Panc1 (cell line): ENCODE measurements around the gene STX18. TPM values are rescaled to one million over a fixed set of nuclear protein-coding genes. Genes with fewer than 3 reads are reported as not detected.

Experiments used
- ATAC-seq: fragments of 200-7000 bp; cut with Tn5 transposase; 2 replicates; pipeline ENCODE4 v1.9.1; 2020; ENCODE audit warnings: mild to moderate bottlenecking, moderate library complexity
- BruUV-seq: library from RNA; stranded (reverse); fragments of 400-500 nt; replicated peaks from 2 replicates; lab custom pipeline; 2021; lab: Mats Ljungman, UMichigan
- CTCF ChIA-PET: fragments of 300-600 bp; sonication (Branson Sonifier 250); formaldehyde crosslinking; loops from one replicate; lab custom pipeline; 2022; ENCODE audit warnings: antibody characterized with exemption; lab: Charles Lee
- POLR2A ChIA-PET: fragments of 300-600 bp; sonication (Branson Sonifier 250); formaldehyde crosslinking; loops from one replicate; lab custom pipeline; 2022; ENCODE audit warnings: antibody characterized with exemption; lab: Charles Lee
- DNase-seq: peaks from one replicate; pipeline ENCODE4 v3.0.0-alpha.2; 2010; ENCODE audit warnings: low read depth, low spot score
- H3K27ac ChIP-seq: 2 replicates; pipeline ENCODE4 v1.5.1; 2011; ENCODE audit warnings: mild to moderate bottlenecking, low read length, inconsistent platforms
- H3K27me3 ChIP-seq: fragments of 200-500 bp; sonication (Bioruptor generic); 2 replicates; pipeline ENCODE4 v1.6.0; 2014; ENCODE audit warnings: low read length, inconsistent platforms; ENCODE audit not compliant: control insufficient read depth, insufficient read depth
- H3K36me3 ChIP-seq: fragments of 200-500 bp; sonication (Bioruptor generic); 2 replicates; pipeline ENCODE4 v1.5.1; 2014; ENCODE audit warnings: inconsistent platforms, mild to moderate bottlenecking, low read length, moderate library complexity; ENCODE audit not compliant: control insufficient read depth, insufficient read depth
- H3K4me1 ChIP-seq: 2 replicates; pipeline ENCODE4 v1.5.1; 2011; ENCODE audit warnings: inconsistent platforms, mild to moderate bottlenecking, low read length, moderate library complexity; ENCODE audit not compliant: control insufficient read depth, insufficient read depth
- H3K4me3 ChIP-seq, 2 experiments: 2 replicates each; pipeline ENCODE4 v1.5.1; 2011 to 2012; ENCODE audit warnings: low read depth in 2 of 2, low read length in 2 of 2, mild to moderate bottlenecking in 2 of 2, inconsistent platforms in 1 of 2, moderate library complexity in 1 of 2
- H3K9me3 ChIP-seq: fragments of 200-500 bp; sonication (Bioruptor generic); 2 replicates; pipeline ENCODE4 v1.5.1; 2014; ENCODE audit warnings: low read depth, mild to moderate bottlenecking, inconsistent platforms, low read length, moderate library complexity; ENCODE audit not compliant: control insufficient read depth, insufficient read depth
- POLR2AphosphoS5 ChIP-seq: IDR thresholded peaks from 2 replicates; pipeline ENCODE4 v1.6.1; 2012; ENCODE audit warnings: mild to moderate bottlenecking, low read depth, low read length, moderate library complexity
- SIN3A ChIP-seq: IDR thresholded peaks from 2 replicates; pipeline ENCODE4 v1.6.1; 2012; ENCODE audit warnings: low read depth, mild to moderate bottlenecking, low read length, moderate library complexity, borderline replicate concordance; ENCODE audit not compliant: insufficient read depth
- TCF7L2 ChIP-seq: IDR thresholded peaks from 2 replicates; pipeline ENCODE4 v1.6.1; 2011; ENCODE audit warnings: mild to moderate bottlenecking, low read depth, low read length, inconsistent platforms
- in situ Hi-C: cut with HindIII; loops from 2 replicates; pipeline ENCODE4 v1.10.0; 2016; ENCODE audit warnings: low sequenced_read_pairs, low pct_unique_long_range_greater_than_20kb
- intact Hi-C: fragments of 100-400 bp; cut with micrococcal nuclease; formaldehyde crosslinking; loops from one replicate; pipeline ENCODE4 v1.10.0; 2022; ENCODE audit not compliant: unreplicated experiment
- total RNA-seq: library from RNA; stranded (reverse); gene quantifications from one replicate; pipeline ENCODE4 v1.2.1, GENCODE V29; 2021; ENCODE audit not compliant: unreplicated experiment
- TF ChIP-seq, protein P1 (sequence below), 2 experiments: IDR thresholded peaks; 2 replicates each; pipeline ENCODE4 v1.6.1; 2011 to 2012; ENCODE audit warnings: low read depth in 2 of 2, control low read depth in 1 of 2, low read length in 1 of 2, mild to moderate bottlenecking in 1 of 2, moderate library complexity in 1 of 2; ENCODE audit not compliant: insufficient read depth in 1 of 2
- TF ChIP-seq, protein P2 (sequence below): fragments of 450-650 bp; IDR thresholded peaks from 2 replicates; pipeline ENCODE4 v1.5.1; 2017; ENCODE audit warnings: mild to moderate bottlenecking

STX18 gene
- total RNA-seq, 1 experiment from 2014 or later: 15.0 TPM

DNA sequence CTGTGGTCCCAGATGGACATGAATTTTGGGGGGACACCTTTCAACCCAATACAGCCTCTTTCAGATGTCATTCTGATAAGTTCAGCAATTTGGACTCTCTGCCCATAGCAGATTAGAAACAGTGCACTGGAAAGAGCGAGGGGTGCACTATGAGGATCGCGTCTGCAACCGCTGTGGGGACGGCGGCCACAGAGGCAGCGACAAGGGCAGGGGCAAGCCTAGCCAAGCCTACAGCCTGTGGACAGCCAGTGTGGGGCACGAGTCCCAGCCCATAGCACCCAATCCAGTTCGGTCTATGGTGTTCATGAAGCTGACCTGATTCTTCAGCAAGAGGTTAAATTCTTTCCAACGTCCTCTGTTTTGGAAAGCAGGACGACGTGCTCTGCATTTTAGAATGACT is 164.7 kb downstream of the STX18 start:
- intact Hi-C loops (no loop called here), in situ Hi-C loops (no loop called here)
- H3K36me3 ChIP-seq: no peaks in the 10 kb centered on the region
- ChIA-PET CTCF (no interaction called here), POLR2A (no interaction called here)
- H3K27me3 ChIP-seq: peaks cover 5% of the 10 kb centered on the region; the same call in 1 of the 2 replicates
- DNase-seq: no peak
- no peak overlapping the region for H3K4me3 ChIP-seq
- BruUV-seq: no TSS peak
- TF ChIP-seq, protein P1, sequence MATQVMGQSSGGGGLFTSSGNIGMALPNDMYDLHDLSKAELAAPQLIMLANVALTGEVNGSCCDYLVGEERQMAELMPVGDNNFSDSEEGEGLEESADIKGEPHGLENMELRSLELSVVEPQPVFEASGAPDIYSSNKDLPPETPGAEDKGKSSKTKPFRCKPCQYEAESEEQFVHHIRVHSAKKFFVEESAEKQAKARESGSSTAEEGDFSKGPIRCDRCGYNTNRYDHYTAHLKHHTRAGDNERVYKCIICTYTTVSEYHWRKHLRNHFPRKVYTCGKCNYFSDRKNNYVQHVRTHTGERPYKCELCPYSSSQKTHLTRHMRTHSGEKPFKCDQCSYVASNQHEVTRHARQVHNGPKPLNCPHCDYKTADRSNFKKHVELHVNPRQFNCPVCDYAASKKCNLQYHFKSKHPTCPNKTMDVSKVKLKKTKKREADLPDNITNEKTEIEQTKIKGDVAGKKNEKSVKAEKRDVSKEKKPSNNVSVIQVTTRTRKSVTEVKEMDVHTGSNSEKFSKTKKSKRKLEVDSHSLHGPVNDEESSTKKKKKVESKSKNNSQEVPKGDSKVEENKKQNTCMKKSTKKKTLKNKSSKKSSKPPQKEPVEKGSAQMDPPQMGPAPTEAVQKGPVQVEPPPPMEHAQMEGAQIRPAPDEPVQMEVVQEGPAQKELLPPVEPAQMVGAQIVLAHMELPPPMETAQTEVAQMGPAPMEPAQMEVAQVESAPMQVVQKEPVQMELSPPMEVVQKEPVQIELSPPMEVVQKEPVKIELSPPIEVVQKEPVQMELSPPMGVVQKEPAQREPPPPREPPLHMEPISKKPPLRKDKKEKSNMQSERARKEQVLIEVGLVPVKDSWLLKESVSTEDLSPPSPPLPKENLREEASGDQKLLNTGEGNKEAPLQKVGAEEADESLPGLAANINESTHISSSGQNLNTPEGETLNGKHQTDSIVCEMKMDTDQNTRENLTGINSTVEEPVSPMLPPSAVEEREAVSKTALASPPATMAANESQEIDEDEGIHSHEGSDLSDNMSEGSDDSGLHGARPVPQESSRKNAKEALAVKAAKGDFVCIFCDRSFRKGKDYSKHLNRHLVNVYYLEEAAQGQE (IDR thresholded peaks at IDR 0.05; ENCODE audit: insufficient read depth in 1 of 2, low read depth in 2 of 2, low read length in 1 of 2): no peak
- no peaks in the 10 kb centered on the region for H3K4me1 ChIP-seq
- no peak for ATAC-seq
- H3K9me3 ChIP-seq: no peaks in the 10 kb centered on the region
- H3K27ac ChIP-seq: no peak overlapping the region

DNA sequence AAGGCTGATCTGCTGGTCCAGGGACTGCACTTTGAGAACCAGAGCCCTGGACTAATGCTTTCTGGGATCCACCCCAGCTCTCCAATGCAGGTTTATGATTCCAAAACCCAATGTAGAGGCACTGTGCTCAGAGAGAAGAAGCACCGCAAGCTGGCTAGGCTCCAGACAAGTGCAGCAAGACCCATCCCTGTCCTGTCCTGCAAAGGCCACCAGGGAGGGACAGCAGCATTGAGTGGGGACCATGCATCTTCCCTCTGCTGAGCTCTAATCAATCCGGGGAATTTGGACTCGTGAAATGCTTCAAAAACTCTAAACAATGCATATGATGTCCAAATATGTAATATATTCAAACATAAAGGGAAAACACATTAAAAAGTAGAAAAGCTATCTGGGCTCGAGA is 165.8 kb downstream of the STX18 start:
- peaks cover 5% of the 10 kb centered on the region; the same call in 1 of the 2 replicates for H3K27me3 ChIP-seq
- CTCF ChIA-PET: interaction anchor here (0.7 kb wide), 1 partner anchor 32 kb away, joined by 20 read pairs; no protein-coding TSS in a partner anchor

DNA sequence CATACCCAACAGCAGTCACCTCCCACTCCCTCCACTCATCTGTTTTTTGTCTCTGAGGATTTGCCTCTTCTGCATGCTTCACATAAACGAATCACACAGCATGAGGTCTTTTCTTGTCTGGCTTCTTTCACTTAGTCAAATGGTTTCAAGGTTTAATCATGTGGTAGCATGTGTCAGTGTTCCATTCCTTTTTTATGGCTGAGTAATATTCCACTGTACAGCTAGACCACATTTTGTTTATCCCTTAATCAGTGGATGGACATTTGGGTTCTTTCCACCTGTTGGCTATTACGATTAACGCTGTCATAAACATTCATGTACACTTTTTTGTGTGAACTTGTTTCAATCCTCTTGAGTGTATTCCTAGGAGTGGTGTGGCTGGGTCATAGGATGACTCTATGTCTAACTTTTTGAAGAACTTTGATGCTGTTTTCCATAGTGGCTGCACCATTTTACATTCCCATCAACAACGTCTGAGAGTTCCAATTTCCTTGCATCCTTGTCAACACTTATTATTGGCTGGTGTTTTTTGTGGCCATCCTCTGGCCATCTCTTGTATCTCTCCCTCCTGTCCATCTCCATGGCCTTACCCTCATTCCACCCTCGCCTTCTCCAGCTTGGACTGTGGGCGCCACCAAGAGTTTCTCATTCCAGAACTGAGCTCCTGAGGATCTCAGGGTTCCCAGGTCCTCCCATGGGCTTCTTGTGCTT is 167.3 kb downstream of the STX18 start:
- H3K27me3 ChIP-seq: peaks cover 5% of the 10 kb centered on the region; the same call in 1 of the 2 replicates
- CTCF ChIA-PET: no interaction called here
- ATAC-seq (no peak), DNase-seq (no peak)
- H3K4me1 ChIP-seq: no peaks in the 10 kb centered on the region
- H3K27ac ChIP-seq: no peak overlapping the region
- no peak overlapping the region for H3K4me3 ChIP-seq
- TF ChIP-seq, protein P2, sequence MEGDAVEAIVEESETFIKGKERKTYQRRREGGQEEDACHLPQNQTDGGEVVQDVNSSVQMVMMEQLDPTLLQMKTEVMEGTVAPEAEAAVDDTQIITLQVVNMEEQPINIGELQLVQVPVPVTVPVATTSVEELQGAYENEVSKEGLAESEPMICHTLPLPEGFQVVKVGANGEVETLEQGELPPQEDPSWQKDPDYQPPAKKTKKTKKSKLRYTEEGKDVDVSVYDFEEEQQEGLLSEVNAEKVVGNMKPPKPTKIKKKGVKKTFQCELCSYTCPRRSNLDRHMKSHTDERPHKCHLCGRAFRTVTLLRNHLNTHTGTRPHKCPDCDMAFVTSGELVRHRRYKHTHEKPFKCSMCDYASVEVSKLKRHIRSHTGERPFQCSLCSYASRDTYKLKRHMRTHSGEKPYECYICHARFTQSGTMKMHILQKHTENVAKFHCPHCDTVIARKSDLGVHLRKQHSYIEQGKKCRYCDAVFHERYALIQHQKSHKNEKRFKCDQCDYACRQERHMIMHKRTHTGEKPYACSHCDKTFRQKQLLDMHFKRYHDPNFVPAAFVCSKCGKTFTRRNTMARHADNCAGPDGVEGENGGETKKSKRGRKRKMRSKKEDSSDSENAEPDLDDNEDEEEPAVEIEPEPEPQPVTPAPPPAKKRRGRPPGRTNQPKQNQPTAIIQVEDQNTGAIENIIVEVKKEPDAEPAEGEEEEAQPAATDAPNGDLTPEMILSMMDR: no peak
- TF ChIP-seq, protein P1 (IDR thresholded peaks at IDR 0.05; ENCODE audit: insufficient read depth in 1 of 2, low read depth in 2 of 2, low read length in 1 of 2): no peak
- no peak for TF ChIP-seq POLR2AphosphoS5
- no peak for TF ChIP-seq TCF7L2
- no peak for TF ChIP-seq SIN3A
- intact Hi-C loops: no loop called here
- BruUV-seq: no TSS peak
- in situ Hi-C loops: no loop called here
- no peaks in the 10 kb centered on the region for H3K36me3 ChIP-seq
- H3K9me3 ChIP-seq: no peaks in the 10 kb centered on the region
- POLR2A ChIA-PET: no interaction called here

More for the DNA sequence above, 165.8 kb downstream of the STX18 start:
- intact Hi-C loops (no loop called here), in situ Hi-C loops (no loop called here)
- no peak for DNase-seq
- H3K27ac ChIP-seq: no peak overlapping the region
- POLR2A ChIA-PET: no interaction called here
- H3K4me1 ChIP-seq: no peaks in the 10 kb centered on the region
- ATAC-seq: no peak
- H3K9me3 ChIP-seq: no peaks in the 10 kb centered on the region
- BruUV-seq: no TSS peak
- no peak for TF ChIP-seq SIN3A
- TF ChIP-seq TCF7L2: no peak
- no peak overlapping the region for H3K4me3 ChIP-seq
- H3K36me3 ChIP-seq: no peaks in the 10 kb centered on the region
